WI38 (cell line): ENCODE measurements around the gene PUS10.
"Not testable (repeated sequence)": the region's sequence is repeated elsewhere in the genome, so short reads cannot be mapped to it uniquely, and the experiment has no call there.

ENCODE experiments used
- H3K4me3 ChIP-seq: 2 replicates; pipeline ENCODE4 v1.5.1; 2011; ENCODE audit warnings: low read depth, mild to moderate bottlenecking, control low read depth, low read length
- CTCF ChIP-seq: IDR thresholded peaks from 2 replicates; pipeline ENCODE4 v1.5.1; 2012; ENCODE audit warnings: low read depth, mild to moderate bottlenecking, control low read depth, low read length

PUS10 gene

DNA sequence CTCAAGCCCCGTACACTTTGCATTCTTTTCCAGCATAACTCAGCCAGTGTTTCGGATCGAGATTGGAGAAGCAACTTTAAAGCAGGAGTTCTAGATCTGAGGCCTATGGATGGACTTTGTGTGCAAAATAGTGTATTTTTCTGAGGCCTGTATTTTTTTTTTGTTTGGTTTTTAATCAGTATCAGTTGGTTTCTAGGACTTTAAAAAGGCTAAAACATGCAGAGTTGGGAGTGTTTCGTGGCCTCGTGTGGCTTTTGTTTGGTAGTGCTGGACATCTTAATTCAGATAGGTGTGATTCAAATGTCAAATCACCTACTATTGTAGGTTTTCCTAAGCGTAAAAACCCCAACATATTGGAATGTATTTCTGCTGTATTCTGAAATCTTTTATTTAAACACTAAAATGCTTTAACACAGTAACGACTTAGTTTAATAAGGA, 282 bp upstream of the PUS10 start:
- no peak for TF ChIP-seq CTCF
- peak overlapping the region; percentile 100 for H3K4me3 ChIP-seq

- TF ChIP-seq CTCF, result no peak
Observed at GRCh38 chr2:61017003-61017555, 976 bp downstream of the PUS10 start.

DNA sequence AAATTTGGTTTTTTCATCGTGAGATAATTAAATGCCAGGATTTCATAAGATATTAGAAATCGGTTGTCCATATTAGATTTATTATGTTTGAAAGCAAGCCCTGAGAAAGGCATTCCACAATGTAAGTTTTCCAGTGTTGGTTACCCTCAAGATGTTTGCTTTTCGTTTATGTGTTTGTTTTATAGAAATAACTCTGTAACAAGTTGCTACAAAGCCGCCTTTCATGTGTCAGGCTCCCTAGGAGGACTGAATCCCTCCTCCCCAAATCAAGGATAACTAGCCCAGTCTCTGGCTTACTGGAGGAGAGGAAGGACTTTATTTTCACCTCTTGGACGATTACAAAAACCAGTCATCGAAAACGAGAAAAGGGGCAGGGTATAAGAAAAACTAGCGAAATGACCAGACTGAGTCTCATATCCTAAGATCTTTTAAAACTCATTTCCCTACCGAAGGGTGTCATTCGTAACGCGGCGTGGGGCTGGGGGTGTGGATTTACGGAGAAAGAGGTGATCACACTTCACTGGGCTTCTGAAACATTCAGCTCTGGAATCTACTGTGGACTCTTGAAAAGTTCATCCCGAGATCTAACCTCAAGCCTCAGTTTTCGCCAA, 1.6 kb downstream of the PUS10 start:
- no peak for TF ChIP-seq CTCF
- H3K4me3 ChIP-seq, result peak overlapping the region; percentile 100

More at GRCh38 chr2:61017003-61017555, 976 bp downstream of the PUS10 start:
- H3K4me3 ChIP-seq, result peak overlapping the region; percentile 100

DNA sequence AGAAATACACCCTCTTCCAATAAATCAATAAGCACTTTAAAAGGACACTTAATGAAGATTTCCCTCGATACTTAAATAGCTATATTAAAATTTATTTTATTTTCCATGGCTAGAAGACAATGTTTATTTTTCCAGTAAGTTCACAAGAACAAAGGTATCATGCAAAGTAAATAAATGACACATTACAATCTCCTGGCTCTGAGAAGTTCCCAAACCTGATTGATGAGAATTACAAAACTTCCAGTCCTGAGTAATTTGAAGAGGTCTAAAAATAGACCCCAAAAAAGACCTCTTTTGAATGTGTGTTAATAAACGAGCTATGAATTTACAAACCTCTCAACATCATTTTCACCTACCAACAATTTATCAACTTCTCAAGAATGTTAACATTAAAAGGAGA, 2.1 kb downstream of the PUS10 start:
- H3K4me3 ChIP-seq, result peak overlapping the region; percentile 100; the same call in 1 of the 2 replicates
- no peak for TF ChIP-seq CTCF

DNA sequence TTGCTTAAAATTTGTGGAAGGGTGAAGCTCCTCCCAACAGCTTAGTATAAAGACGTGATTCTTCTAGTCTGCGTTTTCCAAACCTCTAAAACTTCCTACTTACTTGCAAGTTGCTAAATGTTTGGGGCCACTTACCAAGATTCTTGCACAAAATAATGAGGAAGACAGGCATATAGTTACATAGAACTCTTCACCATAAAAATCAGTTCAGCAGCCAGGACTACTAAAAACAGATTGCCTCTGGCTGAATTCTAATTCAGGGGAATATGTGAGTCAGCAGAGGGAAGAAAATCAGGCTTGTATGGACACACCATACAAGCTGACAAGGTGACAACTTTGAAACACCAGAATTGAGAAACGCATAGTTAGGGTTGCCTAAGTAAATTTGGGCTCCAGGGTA, 3.3 kb downstream of the PUS10 start:
- no peak for TF ChIP-seq CTCF
- H3K4me3 ChIP-seq, result no peak overlapping the region

GRCh38 chr2:61013382-61013781, 4.7 kb downstream of the PUS10 start:
- no peak for TF ChIP-seq CTCF
- H3K4me3 ChIP-seq, result no peak overlapping the region

DNA sequence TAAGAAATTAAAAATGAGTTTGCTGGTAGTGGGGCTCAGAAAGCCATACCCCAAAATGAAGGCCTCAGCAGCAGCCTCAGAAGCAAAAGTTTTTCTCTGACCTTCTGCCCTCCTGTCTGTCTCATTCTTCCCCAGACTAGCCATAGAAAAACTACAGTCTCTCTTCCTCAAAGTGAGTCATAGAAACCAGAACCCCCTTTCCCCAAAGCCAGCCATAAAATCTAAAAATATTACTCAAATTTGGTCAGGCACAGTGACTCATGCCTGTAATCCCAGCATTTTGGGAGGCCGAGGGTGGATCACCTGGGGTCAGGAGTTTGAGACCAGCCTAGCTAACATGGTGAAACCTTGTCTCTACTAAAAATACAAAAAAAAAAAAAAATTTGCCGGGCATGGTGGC, 5.8 kb downstream of the PUS10 start:
- H3K4me3 ChIP-seq, result not testable (repeated sequence)

DNA sequence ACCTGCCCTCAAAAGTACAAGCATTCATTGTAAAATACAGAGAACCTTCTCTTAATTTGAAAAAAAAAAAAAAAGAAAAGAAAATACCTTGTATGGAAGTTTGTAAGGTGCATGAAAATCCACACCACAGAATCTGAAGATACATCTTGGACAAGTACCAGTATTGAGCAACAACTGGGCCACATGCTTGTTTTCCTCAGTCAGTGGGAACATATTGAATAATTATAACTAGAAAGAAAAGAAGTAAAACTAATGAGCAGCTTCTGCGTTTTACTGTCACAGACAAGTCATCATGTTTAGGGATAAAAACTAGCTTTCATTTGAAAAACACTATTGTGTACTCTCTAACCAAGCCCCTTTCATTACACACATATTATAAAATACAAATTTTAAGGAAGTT, 6.4 kb downstream of the PUS10 start:
- TF ChIP-seq CTCF, result no peak
- no peak overlapping the region for H3K4me3 ChIP-seq
